ENCODE results near the gene COL19A1. TPM values are rescaled to one million over a fixed set of nuclear protein-coding genes. Genes with fewer than 3 reads are reported as not detected.

Gene COL19A1
- total and polyA plus RNA-seq, 2 experiments from 2014 or later, result not detected

DNA sequence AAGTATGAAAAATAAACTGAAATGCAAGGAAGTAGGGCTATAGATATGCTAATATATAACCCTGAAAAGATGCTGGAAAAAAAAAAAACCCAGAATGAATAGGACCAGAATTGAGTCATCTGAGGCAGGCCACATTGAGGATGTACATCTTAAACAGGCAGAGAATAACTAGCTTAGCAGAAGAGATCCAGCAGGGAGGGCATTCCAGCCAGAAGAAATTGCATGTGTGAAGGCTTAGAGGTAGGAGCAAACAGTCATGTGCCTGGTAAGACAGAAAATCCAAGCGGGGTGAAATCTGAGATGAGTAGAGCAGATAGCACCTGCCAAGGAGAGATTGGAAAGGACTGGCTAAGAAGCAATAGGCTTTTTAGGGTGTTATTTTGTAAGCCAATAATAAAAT lies 2.6 kb downstream of the COL19A1 start:
- DNase-seq (ENCODE audit: low spot score) (no peak), ATAC-seq (no peak)
- no peak overlapping the region for H3K27ac Mint-ChIP-seq
- no peaks in the 10 kb centered on the region for H3F3A ChIP-seq (replicated peaks; ENCODE audit: low read depth)
- H2AFZ ChIP-seq, result no peak overlapping the region
- TF ChIP-seq, protein P1, sequence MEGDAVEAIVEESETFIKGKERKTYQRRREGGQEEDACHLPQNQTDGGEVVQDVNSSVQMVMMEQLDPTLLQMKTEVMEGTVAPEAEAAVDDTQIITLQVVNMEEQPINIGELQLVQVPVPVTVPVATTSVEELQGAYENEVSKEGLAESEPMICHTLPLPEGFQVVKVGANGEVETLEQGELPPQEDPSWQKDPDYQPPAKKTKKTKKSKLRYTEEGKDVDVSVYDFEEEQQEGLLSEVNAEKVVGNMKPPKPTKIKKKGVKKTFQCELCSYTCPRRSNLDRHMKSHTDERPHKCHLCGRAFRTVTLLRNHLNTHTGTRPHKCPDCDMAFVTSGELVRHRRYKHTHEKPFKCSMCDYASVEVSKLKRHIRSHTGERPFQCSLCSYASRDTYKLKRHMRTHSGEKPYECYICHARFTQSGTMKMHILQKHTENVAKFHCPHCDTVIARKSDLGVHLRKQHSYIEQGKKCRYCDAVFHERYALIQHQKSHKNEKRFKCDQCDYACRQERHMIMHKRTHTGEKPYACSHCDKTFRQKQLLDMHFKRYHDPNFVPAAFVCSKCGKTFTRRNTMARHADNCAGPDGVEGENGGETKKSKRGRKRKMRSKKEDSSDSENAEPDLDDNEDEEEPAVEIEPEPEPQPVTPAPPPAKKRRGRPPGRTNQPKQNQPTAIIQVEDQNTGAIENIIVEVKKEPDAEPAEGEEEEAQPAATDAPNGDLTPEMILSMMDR (conservative IDR thresholded peaks at IDR 0.05; ENCODE audit: low read depth in 2 of 2), result no peak
- TF ChIP-seq STAT1 (IDR thresholded peaks at IDR 0.05; ENCODE audit: unreplicated experiment) (no peak), POLR2AphosphoS5 (IDR thresholded peaks at IDR 0.05; ENCODE audit: low read depth) (no peak), EZH2phosphoT487 (IDR thresholded peaks at IDR 0.05; ENCODE audit: unreplicated experiment) (no peak), ZNF331 (CRISPR knock-in tag; IDR thresholded peaks at IDR 0.05; ENCODE audit: low read depth) (no peak), JUNB (IDR thresholded peaks at IDR 0.05; ENCODE audit: unreplicated experiment) (no peak), NANOG (IDR thresholded peaks at IDR 0.05; ENCODE audit: borderline replicate concordance) (no peak), CREB1 (CRISPR knock-in tag; IDR thresholded peaks at IDR 0.05; ENCODE audit: low read depth) (no peak), EZH2 (IDR thresholded peaks at IDR 0.05; ENCODE audit: low read depth, unreplicated experiment) (no peak), ZNF114 (CRISPR knock-in tag; IDR thresholded peaks at IDR 0.05) (no peak)
- TF ChIP-seq, protein P2, sequence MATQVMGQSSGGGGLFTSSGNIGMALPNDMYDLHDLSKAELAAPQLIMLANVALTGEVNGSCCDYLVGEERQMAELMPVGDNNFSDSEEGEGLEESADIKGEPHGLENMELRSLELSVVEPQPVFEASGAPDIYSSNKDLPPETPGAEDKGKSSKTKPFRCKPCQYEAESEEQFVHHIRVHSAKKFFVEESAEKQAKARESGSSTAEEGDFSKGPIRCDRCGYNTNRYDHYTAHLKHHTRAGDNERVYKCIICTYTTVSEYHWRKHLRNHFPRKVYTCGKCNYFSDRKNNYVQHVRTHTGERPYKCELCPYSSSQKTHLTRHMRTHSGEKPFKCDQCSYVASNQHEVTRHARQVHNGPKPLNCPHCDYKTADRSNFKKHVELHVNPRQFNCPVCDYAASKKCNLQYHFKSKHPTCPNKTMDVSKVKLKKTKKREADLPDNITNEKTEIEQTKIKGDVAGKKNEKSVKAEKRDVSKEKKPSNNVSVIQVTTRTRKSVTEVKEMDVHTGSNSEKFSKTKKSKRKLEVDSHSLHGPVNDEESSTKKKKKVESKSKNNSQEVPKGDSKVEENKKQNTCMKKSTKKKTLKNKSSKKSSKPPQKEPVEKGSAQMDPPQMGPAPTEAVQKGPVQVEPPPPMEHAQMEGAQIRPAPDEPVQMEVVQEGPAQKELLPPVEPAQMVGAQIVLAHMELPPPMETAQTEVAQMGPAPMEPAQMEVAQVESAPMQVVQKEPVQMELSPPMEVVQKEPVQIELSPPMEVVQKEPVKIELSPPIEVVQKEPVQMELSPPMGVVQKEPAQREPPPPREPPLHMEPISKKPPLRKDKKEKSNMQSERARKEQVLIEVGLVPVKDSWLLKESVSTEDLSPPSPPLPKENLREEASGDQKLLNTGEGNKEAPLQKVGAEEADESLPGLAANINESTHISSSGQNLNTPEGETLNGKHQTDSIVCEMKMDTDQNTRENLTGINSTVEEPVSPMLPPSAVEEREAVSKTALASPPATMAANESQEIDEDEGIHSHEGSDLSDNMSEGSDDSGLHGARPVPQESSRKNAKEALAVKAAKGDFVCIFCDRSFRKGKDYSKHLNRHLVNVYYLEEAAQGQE (IDR thresholded peaks at IDR 0.05; ENCODE audit: unreplicated experiment), result no peak
- TF ChIP-seq, protein P3, sequence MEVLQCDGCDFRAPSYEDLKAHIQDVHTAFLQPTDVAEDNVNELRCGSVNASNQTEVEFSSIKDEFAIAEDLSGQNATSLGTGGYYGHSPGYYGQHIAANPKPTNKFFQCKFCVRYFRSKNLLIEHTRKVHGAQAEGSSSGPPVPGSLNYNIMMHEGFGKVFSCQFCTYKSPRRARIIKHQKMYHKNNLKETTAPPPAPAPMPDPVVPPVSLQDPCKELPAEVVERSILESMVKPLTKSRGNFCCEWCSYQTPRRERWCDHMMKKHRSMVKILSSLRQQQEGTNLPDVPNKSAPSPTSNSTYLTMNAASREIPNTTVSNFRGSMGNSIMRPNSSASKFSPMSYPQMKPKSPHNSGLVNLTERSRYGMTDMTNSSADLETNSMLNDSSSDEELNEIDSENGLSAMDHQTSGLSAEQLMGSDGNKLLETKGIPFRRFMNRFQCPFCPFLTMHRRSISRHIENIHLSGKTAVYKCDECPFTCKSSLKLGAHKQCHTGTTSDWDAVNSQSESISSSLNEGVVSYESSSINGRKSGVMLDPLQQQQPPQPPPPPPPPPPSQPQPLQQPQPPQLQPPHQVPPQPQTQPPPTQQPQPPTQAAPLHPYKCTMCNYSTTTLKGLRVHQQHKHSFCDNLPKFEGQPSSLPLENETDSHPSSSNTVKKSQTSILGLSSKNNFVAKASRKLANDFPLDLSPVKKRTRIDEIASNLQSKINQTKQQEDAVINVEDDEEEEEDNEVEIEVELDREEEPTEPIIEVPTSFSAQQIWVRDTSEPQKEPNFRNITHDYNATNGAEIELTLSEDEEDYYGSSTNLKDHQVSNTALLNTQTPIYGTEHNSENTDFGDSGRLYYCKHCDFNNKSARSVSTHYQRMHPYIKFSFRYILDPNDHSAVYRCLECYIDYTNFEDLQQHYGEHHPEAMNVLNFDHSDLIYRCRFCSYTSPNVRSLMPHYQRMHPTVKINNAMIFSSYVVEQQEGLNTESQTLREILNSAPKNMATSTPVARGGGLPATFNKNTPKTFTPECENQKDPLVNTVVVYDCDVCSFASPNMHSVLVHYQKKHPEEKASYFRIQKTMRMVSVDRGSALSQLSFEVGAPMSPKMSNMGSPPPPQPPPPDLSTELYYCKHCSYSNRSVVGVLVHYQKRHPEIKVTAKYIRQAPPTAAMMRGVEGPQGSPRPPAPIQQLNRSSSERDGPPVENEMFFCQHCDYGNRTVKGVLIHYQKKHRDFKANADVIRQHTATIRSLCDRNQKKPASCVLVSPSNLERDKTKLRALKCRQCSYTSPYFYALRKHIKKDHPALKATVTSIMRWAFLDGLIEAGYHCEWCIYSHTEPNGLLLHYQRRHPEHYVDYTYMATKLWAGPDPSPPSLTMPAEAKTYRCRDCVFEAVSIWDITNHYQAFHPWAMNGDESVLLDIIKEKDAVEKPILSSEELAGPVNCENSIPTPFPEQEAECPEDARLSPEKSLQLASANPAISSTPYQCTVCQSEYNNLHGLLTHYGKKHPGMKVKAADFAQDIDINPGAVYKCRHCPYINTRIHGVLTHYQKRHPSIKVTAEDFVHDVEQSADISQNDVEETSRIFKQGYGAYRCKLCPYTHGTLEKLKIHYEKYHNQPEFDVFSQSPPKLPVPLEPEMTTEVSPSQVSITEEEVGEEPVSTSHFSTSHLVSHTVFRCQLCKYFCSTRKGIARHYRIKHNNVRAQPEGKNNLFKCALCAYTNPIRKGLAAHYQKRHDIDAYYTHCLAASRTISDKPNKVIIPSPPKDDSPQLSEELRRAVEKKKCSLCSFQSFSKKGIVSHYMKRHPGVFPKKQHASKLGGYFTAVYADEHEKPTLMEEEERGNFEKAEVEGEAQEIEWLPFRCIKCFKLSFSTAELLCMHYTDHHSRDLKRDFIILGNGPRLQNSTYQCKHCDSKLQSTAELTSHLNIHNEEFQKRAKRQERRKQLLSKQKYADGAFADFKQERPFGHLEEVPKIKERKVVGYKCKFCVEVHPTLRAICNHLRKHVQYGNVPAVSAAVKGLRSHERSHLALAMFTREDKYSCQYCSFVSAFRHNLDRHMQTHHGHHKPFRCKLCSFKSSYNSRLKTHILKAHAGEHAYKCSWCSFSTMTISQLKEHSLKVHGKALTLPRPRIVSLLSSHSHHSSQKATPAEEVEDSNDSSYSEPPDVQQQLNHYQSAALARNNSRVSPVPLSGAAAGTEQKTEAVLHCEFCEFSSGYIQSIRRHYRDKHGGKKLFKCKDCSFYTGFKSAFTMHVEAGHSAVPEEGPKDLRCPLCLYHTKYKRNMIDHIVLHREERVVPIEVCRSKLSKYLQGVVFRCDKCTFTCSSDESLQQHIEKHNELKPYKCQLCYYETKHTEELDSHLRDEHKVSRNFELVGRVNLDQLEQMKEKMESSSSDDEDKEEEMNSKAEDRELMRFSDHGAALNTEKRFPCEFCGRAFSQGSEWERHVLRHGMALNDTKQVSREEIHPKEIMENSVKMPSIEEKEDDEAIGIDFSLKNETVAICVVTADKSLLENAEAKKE (CRISPR knock-in tag; IDR thresholded peaks at IDR 0.05), result no peak
- TF ChIP-seq, protein P4, sequence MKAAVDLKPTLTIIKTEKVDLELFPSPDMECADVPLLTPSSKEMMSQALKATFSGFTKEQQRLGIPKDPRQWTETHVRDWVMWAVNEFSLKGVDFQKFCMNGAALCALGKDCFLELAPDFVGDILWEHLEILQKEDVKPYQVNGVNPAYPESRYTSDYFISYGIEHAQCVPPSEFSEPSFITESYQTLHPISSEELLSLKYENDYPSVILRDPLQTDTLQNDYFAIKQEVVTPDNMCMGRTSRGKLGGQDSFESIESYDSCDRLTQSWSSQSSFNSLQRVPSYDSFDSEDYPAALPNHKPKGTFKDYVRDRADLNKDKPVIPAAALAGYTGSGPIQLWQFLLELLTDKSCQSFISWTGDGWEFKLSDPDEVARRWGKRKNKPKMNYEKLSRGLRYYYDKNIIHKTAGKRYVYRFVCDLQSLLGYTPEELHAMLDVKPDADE (IDR thresholded peaks at IDR 0.05), result no peak
- peaks cover 47% of the 10 kb centered on the region for H3K27me3 ChIP-seq (ENCODE audit: insufficient read depth)
- no peaks in the 10 kb centered on the region for H3K36me3 Mint-ChIP-seq (ENCODE audit: low read depth)
- H3K4me3 ChIP-seq, result no peak overlapping the region
- no peak overlapping the region for H3K27ac ChIP-seq (ENCODE audit: low read depth)
- no peaks in the 10 kb centered on the region for H4K20me1 ChIP-seq (replicated peaks; ENCODE audit: insufficient read depth)
- no peaks in the 10 kb centered on the region for H3K9me3 Mint-ChIP-seq
- peaks cover 10% of the 10 kb centered on the region for H3K4me1 ChIP-seq (ENCODE audit: insufficient read depth)
- H3K79me2 ChIP-seq (replicated peaks; ENCODE audit: insufficient read depth), result no peaks in the 10 kb centered on the region
- H3K36me3 ChIP-seq (ENCODE audit: insufficient read depth), result no peaks in the 10 kb centered on the region
- H3K4me1 Mint-ChIP-seq, result peaks cover 19% of the 10 kb centered on the region
- H3K9me2 ChIP-seq (ENCODE audit: insufficient read depth), result no peaks in the 10 kb centered on the region; the same call in 1 of the 2 replicates
- H3K4me2 ChIP-seq, result no peak overlapping the region
- H3K4me3 Mint-ChIP-seq, result no peak overlapping the region
- H3K27me3 Mint-ChIP-seq (ENCODE audit: insufficient read depth, low read depth, poor library complexity), result peaks cover 29% of the 10 kb centered on the region

Measured in GM23338 (cell line).